Measurements from ENCODE around the gene PPP1R13L.
A peak's percentile ranks its signal among the peaks of the same experiment; 100 is the strongest.

Gene PPP1R13L

DNA sequence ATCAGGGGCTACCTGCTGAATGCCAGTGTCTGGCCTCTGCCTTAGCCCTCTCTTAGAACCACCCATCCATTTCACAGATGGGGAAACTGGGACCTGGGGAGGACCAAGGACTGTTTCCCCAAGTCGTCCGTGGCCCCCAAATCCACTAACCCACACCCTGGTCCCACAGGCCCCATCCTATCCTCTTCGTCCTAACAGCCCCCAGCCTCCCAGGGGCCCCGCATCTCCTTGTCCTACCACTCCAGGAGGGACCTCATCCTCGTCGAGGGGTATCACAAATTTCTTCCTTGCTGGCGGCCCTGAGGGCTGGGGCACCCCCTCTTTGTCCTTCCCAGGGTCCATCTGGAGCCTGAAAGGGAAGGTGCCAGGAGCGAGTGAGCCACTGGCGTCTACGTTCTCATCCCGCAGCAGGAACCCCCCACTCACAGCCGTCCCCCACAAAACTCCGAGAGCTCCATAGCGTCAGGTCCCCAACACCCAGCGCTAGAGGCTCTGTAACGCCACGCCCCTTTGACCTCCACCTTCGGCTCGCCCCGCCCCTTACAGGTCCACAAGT lies 18.2 kb upstream of the PPP1R13L start:
- Histone ChIP-seq H3K36me3 (ENCODE audit: insufficient read depth, low read length) (peaks cover 6% of the 10 kb centered on the region; the same call in 1 of the 2 replicates), H3K9me3 (ENCODE audit: low read length) (no peaks in the 10 kb centered on the region), H3K4me3 (ENCODE audit: low read depth, low read length, poor library complexity, severe bottlenecking) (peak overlapping the region; percentile 84), H3K9ac (ENCODE audit: low read length) (peak overlapping the region; percentile 87), H3K27ac (ENCODE audit: low read depth, low read length, poor library complexity, severe bottlenecking) (peak overlapping the region; percentile 26), H4K20me1 (ENCODE audit: insufficient read depth, low read length) (no peaks in the 10 kb centered on the region), H3K79me2 (ENCODE audit: insufficient read depth, low read length) (no peaks in the 10 kb centered on the region), H2AFZ (ENCODE audit: low read length) (no peak overlapping the region), H3K4me2 (ENCODE audit: low read length) (peak overlapping the region; percentile 97), H3K9me2 (ENCODE audit: low read depth, low read length) (no peaks in the 10 kb centered on the region), H3F3A (ENCODE audit: insufficient read depth, low read length) (no peaks in the 10 kb centered on the region), H3K27me3 (ENCODE audit: insufficient read depth, low read length) (no peaks in the 10 kb centered on the region), H3K4me1 (ENCODE audit: insufficient read depth, low read length, severe bottlenecking) (peaks cover 50% of the 10 kb centered on the region)
- TF ChIP-seq EZH2 (IDR thresholded peaks at IDR 0.05; ENCODE audit: borderline replicate concordance, low read length), result no peak
- TF ChIP-seq CTCF (IDR thresholded peaks at IDR 0.05; ENCODE audit: low read length), result no peak

- no peaks in the 10 kb centered on the region for H4K20me1 ChIP-seq (ENCODE audit: insufficient read depth, low read length)
- no peak overlapping the region for H3K4me3 ChIP-seq (ENCODE audit: low read depth, low read length, poor library complexity, severe bottlenecking)
- peaks cover 43% of the 10 kb centered on the region for H3K4me1 ChIP-seq (ENCODE audit: insufficient read depth, low read length, severe bottlenecking)
- no peak overlapping the region for H2AFZ ChIP-seq (ENCODE audit: low read length)
- H3K4me2 ChIP-seq (ENCODE audit: low read length), result peak overlapping the region; percentile 7; the same call in 1 of the 2 replicates
- H3F3A ChIP-seq (ENCODE audit: insufficient read depth, low read length), result no peaks in the 10 kb centered on the region
- peaks cover 6% of the 10 kb centered on the region; the same call in 1 of the 2 replicates for H3K36me3 ChIP-seq (ENCODE audit: insufficient read depth, low read length)
- no peak overlapping the region for H3K9ac ChIP-seq (ENCODE audit: low read length)
- H3K79me2 ChIP-seq (ENCODE audit: insufficient read depth, low read length), result no peaks in the 10 kb centered on the region
- no peaks in the 10 kb centered on the region for H3K27me3 ChIP-seq (ENCODE audit: insufficient read depth, low read length)
- TF ChIP-seq EZH2 (IDR thresholded peaks at IDR 0.05; ENCODE audit: borderline replicate concordance, low read length) (no peak), CTCF (IDR thresholded peaks at IDR 0.05; ENCODE audit: low read length) (no peak)
- H3K27ac ChIP-seq (ENCODE audit: low read depth, low read length, poor library complexity, severe bottlenecking), result peak overlapping the region; percentile 14
- H3K9me3 ChIP-seq (ENCODE audit: low read length), result no peaks in the 10 kb centered on the region
- H3K9me2 ChIP-seq (ENCODE audit: low read depth, low read length), result no peaks in the 10 kb centered on the region
These were observed 17.2 kb upstream of the PPP1R13L start for GRCh38 chr19:45421947-45422498.

DNA sequence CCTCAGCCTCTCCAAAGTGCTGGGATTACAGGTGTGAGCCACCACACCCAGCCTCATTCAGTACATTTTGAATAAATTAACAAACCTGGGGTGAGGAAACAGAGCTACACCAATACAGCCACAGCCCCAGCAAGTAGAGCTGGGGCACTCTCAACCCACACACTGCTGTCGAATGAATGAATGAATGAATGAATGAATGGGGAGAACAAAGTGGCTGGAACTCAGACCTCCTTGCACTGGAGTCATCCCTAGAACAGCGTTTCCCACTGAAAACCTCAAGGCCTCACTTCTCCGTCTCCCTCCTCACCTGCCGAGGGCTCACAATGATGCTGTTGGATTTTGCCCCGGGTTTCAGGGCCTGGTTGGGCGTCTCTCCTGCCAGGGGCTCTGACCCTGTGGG lies 16.0 kb upstream of the PPP1R13L start:
- TF ChIP-seq EZH2 (IDR thresholded peaks at IDR 0.05; ENCODE audit: borderline replicate concordance, low read length) (no peak), CTCF (IDR thresholded peaks at IDR 0.05; ENCODE audit: low read length) (no peak)
- no peaks in the 10 kb centered on the region for H3K27me3 ChIP-seq (ENCODE audit: insufficient read depth, low read length)
- H2AFZ ChIP-seq (ENCODE audit: low read length), result no peak overlapping the region
- no peak overlapping the region for H3K4me3 ChIP-seq (ENCODE audit: low read depth, low read length, poor library complexity, severe bottlenecking)
- H3K27ac ChIP-seq (ENCODE audit: low read depth, low read length, poor library complexity, severe bottlenecking), result peak overlapping the region; percentile 2
- H3K4me2 ChIP-seq (ENCODE audit: low read length), result no peak overlapping the region
- H4K20me1 ChIP-seq (ENCODE audit: insufficient read depth, low read length), result no peaks in the 10 kb centered on the region
- no peaks in the 10 kb centered on the region for H3K9me2 ChIP-seq (ENCODE audit: low read depth, low read length)
- no peaks in the 10 kb centered on the region for H3F3A ChIP-seq (ENCODE audit: insufficient read depth, low read length)
- no peaks in the 10 kb centered on the region for H3K79me2 ChIP-seq (ENCODE audit: insufficient read depth, low read length)
- no peaks in the 10 kb centered on the region for H3K9me3 ChIP-seq (ENCODE audit: low read length)
- no peak overlapping the region for H3K9ac ChIP-seq (ENCODE audit: low read length)
- peaks cover 10% of the 10 kb centered on the region; the same call in 1 of the 2 replicates for H3K36me3 ChIP-seq (ENCODE audit: insufficient read depth, low read length)
- peaks cover 43% of the 10 kb centered on the region for H3K4me1 ChIP-seq (ENCODE audit: insufficient read depth, low read length, severe bottlenecking)
